ENCODE measurements around the gene KLHL20.
A peak's percentile ranks its signal among the peaks of the same experiment; 100 is the strongest.
"Not testable (repeated sequence)": the region's sequence is repeated elsewhere in the genome, so short reads cannot be mapped to it uniquely, and the experiment has no call there.

Gene KLHL20

GRCh38 chr1:173753830-173754229, 39.0 kb downstream of the KLHL20 start:
- no peak for DNase-seq (ENCODE audit: low read depth)

GRCh38 chr1:173757666-173758065, 42.9 kb downstream of the KLHL20 start:
- no peak for DNase-seq (ENCODE audit: low read depth)

DNA sequence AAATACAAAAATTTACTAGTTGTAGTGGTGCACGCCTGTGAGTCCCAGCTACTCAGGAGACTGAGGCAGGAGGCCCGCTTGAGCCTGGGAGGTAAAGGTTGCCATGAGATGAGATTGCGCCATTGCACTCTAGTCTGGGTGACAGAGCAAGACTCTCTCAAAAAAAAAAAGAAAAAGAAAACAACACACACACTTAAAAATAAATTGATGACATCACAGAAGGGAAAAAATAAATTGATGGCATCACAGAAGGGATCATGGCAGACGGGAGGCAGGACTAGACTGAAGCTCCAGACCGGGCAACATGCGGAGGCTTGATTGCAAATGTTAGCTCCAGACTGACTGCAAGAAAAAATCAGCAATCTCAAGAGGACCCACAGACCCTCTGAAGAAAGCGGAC, 43.3 kb downstream of the KLHL20 start:
- no peak for DNase-seq (ENCODE audit: low read depth)

DNA sequence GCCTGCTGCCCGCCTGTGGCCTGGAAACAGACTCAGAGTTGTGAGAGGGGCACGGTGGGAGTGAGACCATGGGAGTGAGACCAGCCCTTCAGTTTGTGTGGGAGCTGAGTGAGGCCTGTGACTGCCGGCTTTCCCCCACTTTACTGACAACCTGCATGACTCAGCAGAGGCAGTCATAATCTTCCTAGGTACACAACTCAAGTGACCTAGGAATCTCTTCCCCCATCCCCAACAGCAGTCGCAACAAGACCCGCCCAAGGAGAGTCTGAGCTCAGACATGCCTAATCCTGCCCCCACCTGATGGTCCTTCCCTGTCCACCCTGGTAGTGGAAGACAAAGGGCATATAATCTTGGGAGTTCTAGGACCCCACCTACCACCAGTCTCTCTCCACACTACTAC, 44.2 kb downstream of the KLHL20 start:
- DNase-seq (ENCODE audit: low read depth): no peak

GRCh38 chr1:173764331-173764730, 49.5 kb downstream of the KLHL20 start:
- DNase-seq (ENCODE audit: low read depth): not testable (repeated sequence)

GRCh38 chr1:173768206-173768605, 53.4 kb downstream of the KLHL20 start:
- DNase-seq (ENCODE audit: low read depth): no peak

DNA sequence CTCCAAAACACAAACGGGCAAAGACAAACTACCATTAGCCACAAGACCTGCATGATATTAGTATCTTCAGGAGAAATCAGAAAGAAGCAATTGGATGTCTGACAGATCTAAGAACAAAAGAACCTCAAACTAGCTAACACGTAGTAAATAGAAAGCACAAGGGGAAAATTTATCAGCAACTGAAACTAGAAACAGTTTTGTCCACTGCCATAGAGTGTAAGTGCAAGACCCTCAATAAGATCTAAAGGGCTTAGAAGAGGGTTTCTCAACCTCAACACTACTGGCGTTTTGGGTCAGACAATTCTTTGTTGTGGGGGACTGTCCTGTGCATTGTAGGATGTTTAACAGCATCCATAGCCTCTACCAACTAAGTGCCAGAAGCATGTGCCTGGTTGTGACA, 54.0 kb downstream of the KLHL20 start:
- DNase-seq (ENCODE audit: low read depth): no peak

- DNase-seq (ENCODE audit: low read depth): not testable (repeated sequence)
Measured at GRCh38 chr1:173770330-173770729, 55.5 kb downstream of the KLHL20 start.

- DNase-seq (ENCODE audit: low read depth): no peak
Measured at GRCh38 chr1:173771560-173771959, 56.8 kb downstream of the KLHL20 start.

- DNase-seq (ENCODE audit: low read depth): no peak
Measured at GRCh38 chr1:173775578-173776226, 60.9 kb downstream of the KLHL20 start.

DNA sequence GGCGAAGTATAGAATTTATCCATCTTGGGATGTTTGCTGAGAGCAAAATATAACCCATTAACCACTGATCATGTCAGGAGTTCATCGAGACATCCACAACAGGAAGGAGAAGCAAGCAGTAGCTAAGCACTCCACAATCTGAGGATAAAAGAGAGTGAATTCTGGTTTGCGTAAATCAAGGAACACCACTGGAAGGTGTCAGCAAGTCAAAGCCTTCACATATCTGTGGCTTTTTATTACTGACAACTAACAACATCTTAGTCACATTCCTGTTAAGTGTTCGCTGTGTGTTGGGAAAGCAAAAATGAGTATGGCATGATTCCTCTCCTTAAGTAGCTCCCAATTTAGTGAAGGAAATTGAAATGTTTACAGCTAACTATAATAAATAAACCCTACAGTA, 65.2 kb downstream of the KLHL20 start:
- DNase-seq (ENCODE audit: low read depth): no peak

DNA sequence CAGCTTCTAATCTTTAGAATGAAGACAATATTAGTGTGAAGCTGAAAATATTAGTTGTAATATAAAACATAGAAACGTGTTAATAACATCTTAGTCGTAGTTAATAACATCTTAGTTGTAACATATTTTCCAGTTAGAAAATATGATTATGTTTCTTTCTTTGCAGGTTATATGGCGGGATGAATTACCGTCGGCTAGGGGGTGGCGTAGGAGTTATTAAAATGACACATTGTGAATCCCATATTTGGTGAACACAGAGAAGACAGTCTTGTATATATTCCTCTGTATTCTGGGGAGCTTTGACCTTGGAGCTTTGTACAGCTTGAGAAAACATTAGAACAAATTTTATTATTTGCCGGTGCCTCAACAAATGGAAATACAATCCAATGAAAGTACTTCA, 70.2 kb downstream of the KLHL20 start:
- DNase-seq (ENCODE audit: low read depth): no peak

DNA sequence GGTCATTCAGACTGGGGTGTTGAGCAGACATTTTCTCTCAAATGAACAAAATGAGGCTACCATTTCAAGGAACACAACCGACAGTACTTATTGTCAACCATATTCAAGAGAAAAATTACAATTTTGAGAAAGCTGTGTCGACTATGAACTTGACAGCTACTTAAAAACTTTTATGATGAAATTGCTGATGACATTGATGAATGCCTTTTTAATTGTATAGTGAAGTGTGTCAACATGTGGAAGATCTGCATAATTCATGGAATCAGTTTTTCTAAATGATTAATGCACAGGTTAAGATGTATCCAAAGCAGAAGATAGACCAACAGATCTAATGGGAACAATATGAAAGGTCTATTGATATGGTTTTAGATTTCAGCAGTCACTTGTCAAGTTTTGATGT, 75.1 kb downstream of the KLHL20 start:
- no peak for DNase-seq (ENCODE audit: low read depth)

DNA sequence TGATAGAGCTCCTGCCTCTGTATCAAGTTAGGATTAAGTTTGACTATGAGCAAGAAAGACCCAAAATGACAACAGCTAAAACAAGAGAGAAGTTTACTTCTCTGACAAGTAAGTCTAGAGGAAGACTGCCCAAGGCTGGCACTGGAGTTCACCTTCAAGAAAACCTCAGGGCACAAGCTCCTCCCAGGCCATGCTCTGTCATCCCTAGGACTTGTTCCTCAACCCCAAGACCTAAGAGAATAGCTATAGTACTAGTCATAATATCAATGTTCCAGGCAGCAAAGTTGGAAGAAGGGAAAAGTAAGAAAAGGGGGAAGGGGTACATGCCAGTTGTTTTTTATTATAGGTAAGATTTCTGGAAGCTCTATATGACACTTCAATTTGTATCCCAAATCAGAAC, 83.3 kb downstream of the KLHL20 start:
- DNase-seq (ENCODE audit: low read depth): no peak

GRCh38 chr1:173799995-173800394, 85.2 kb downstream of the KLHL20 start:
- not testable (repeated sequence) for DNase-seq (ENCODE audit: low read depth)

- no peak for DNase-seq (ENCODE audit: low read depth)
Measured at GRCh38 chr1:173802961-173803360, 88.2 kb downstream of the KLHL20 start.

- DNase-seq (ENCODE audit: low read depth): not testable (repeated sequence)
Measured at GRCh38 chr1:173813654-173814053, 98.9 kb downstream of the KLHL20 start.

GRCh38 chr1:173818459-173818858, 103.7 kb downstream of the KLHL20 start:
- DNase-seq (ENCODE audit: low read depth): no peak

GRCh38 chr1:173821680-173822079, 106.9 kb downstream of the KLHL20 start:
- DNase-seq (ENCODE audit: low read depth): no peak

DNA sequence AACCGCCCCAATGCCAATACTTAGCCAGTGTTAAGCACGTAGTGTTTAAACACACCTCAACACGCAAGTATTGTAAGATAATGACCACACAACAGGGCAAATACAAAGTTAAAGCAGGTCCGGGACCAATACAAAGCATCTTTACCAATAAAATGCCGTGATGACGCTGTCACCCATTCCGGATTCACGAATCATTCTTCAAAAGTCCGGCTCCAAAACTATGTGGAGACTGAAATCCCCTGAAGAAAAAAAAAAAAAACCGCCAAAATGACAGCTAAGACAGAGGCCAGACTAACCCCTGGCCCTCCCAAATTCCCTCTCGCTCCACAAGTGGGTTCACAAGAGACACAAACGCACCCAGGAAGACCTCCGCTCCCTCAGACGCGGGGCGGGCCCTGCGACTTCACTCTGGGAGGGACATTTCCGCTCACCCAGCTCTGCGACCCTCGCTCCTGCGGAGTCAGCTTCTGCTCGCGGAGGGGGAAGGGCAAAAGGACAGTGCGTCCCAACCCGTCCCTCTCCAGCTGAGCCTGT, 109.1 kb downstream of the KLHL20 start:
- no peak for DNase-seq (ENCODE audit: low read depth)

DNA sequence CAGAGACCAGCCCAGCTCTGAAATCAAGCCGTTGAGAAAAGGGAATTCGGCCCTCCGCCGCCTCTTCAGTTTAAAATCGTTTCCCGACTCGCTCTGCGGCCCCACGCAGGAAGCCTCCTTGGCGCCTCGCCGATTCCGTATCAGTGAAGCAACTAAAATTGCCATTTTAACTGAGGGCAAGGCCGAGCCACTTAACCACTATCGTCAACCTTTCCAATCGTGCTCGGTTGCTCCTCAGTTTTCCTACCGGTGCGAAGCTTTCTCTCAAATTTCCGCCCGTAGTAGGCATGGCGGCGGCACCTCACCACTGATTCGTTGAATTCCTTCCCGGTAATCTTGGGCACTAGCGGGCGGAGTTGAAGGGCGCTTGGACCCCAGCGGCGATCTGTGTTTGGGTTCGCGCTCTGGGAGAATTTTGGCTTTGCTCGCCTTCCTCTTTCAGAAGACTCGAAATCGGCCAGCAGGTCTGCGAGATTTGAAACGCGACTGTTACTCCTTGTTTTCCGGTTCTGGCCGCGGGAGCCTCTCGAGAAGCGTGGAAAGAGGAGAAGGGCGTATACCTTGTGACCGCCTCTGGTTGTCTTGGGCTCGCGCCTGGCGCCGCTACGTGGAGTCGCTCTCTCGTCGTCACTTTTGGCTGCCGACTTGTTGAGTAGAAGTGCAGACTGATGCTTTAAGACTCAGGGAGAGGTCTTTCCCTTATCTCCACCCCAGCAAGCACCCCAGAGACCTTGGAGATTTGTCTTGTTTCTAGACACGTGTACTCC, 109.7 kb downstream of the KLHL20 start, which contains the start of the genes CENPL and DARS2:
CENPL (minus strand) TSS at position 569 of the 767 bp plus-strand sequence. CDS start 13,584 bp downstream, outside the sequence.
DARS2 (plus strand) TSS at position 359 of the 767 bp plus-strand sequence. CDS start 557 bp downstream, outside the sequence.
- DNase-seq (ENCODE audit: low read depth): peak; percentile 88

DNA sequence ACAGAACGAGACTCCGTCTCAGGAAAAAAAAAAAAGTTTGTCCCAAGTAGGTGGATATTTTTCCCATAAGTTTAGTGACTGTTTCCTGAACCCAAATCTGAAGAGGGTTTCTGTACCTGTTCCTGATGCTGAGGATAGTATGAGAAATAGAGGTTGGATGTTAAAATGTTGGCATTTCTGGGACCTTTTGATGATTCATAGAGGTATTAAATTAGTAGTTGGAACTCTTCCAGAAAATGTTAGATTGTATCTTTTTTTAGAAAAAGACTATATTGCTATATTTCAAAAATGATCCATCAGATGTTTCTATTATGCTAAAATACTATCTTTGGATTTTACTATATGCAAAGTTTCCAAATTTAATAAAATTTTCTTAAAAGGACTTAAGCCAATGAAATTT, 112.8 kb downstream of the KLHL20 start:
- no peak for DNase-seq (ENCODE audit: low read depth)

DNA sequence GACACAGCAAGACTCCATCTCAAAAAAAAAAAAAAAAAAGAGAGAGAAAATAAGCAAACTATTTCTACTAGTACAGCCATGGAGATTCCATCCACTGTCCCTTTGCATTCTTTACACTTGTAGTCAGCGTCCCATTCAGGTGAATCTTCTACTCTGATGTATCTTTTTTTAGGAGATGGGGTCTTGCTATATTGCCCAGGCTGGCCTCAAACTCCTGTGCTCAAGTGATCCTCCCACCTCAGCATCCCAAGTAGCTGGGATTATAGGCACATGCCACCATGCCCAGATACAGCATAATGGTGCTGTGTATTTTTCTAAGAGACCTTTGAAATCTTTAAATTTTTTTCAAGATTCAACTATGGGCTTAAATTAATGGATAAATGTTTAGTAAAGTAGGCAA, 118.0 kb downstream of the KLHL20 start:
- DNase-seq (ENCODE audit: low read depth): no peak
